ENCODE results near the gene P2RY12.

DNA sequence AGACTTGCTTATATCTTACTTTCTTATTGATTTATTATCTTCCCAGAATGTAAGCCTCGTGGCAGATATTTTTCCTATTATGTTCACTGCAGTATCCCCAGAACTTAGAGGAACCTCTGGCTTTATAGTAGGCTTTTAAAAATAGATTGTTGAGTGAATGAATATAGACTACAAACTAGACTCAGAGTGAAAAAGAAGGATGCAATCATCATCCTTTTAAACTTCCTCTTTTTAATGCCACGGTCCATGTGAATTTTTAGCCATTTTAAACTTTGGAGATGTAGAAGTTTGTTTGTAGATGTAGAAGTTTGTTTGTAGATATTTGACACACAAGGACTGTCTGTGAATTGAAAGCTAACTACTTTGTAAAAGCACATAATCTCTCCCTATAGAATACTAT lies 7.2 kb upstream of the P2RY12 start:
- TF ChIP-seq, protein P1, sequence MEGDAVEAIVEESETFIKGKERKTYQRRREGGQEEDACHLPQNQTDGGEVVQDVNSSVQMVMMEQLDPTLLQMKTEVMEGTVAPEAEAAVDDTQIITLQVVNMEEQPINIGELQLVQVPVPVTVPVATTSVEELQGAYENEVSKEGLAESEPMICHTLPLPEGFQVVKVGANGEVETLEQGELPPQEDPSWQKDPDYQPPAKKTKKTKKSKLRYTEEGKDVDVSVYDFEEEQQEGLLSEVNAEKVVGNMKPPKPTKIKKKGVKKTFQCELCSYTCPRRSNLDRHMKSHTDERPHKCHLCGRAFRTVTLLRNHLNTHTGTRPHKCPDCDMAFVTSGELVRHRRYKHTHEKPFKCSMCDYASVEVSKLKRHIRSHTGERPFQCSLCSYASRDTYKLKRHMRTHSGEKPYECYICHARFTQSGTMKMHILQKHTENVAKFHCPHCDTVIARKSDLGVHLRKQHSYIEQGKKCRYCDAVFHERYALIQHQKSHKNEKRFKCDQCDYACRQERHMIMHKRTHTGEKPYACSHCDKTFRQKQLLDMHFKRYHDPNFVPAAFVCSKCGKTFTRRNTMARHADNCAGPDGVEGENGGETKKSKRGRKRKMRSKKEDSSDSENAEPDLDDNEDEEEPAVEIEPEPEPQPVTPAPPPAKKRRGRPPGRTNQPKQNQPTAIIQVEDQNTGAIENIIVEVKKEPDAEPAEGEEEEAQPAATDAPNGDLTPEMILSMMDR (IDR thresholded peaks at IDR 0.05; ENCODE audit: low read depth, low read length), result no peak
- TF ChIP-seq EZH2phosphoT487 (IDR thresholded peaks at IDR 0.05; ENCODE audit: low read depth), result no peak

Data from OCI-LY3 (cell line).